HL-60 (cell line): ENCODE data around the gene MAP3K5.

Experiments used
- TF ChIP-seq, protein P1 (sequence below): IDR thresholded peaks from one replicate; pipeline ENCODE4 v1.5.1; 2011; ENCODE audit warnings: low read length, control low read depth, inconsistent platforms; ENCODE audit not compliant: insufficient read depth
- TF ChIP-seq, protein P2 (sequence below): IDR thresholded peaks from 2 replicates; pipeline ENCODE4 v1.6.1; 2012; ENCODE audit warnings: low read depth; ENCODE audit not compliant: insufficient replicate concordance

- TF ChIP-seq, protein P1, sequence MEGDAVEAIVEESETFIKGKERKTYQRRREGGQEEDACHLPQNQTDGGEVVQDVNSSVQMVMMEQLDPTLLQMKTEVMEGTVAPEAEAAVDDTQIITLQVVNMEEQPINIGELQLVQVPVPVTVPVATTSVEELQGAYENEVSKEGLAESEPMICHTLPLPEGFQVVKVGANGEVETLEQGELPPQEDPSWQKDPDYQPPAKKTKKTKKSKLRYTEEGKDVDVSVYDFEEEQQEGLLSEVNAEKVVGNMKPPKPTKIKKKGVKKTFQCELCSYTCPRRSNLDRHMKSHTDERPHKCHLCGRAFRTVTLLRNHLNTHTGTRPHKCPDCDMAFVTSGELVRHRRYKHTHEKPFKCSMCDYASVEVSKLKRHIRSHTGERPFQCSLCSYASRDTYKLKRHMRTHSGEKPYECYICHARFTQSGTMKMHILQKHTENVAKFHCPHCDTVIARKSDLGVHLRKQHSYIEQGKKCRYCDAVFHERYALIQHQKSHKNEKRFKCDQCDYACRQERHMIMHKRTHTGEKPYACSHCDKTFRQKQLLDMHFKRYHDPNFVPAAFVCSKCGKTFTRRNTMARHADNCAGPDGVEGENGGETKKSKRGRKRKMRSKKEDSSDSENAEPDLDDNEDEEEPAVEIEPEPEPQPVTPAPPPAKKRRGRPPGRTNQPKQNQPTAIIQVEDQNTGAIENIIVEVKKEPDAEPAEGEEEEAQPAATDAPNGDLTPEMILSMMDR, result no peak
- TF ChIP-seq, protein P2, sequence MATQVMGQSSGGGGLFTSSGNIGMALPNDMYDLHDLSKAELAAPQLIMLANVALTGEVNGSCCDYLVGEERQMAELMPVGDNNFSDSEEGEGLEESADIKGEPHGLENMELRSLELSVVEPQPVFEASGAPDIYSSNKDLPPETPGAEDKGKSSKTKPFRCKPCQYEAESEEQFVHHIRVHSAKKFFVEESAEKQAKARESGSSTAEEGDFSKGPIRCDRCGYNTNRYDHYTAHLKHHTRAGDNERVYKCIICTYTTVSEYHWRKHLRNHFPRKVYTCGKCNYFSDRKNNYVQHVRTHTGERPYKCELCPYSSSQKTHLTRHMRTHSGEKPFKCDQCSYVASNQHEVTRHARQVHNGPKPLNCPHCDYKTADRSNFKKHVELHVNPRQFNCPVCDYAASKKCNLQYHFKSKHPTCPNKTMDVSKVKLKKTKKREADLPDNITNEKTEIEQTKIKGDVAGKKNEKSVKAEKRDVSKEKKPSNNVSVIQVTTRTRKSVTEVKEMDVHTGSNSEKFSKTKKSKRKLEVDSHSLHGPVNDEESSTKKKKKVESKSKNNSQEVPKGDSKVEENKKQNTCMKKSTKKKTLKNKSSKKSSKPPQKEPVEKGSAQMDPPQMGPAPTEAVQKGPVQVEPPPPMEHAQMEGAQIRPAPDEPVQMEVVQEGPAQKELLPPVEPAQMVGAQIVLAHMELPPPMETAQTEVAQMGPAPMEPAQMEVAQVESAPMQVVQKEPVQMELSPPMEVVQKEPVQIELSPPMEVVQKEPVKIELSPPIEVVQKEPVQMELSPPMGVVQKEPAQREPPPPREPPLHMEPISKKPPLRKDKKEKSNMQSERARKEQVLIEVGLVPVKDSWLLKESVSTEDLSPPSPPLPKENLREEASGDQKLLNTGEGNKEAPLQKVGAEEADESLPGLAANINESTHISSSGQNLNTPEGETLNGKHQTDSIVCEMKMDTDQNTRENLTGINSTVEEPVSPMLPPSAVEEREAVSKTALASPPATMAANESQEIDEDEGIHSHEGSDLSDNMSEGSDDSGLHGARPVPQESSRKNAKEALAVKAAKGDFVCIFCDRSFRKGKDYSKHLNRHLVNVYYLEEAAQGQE, result no peak
Observed at GRCh38 chr6:136729832-136730231, 62.4 kb downstream of the MAP3K5 start.
